Prostate gland (tissue), 2 donors: ENCODE measurements around the gene SMAD1. TPM values are rescaled to one million over a fixed set of nuclear protein-coding genes. Genes with fewer than 3 reads are reported as not detected.

Experiments used
- DNase-seq: peaks from one replicate; pipeline ENCODE4 v3.0.0-alpha.2; 2019; ENCODE audit warnings: low spot score
- H3K27ac ChIP-seq, 2 donors: fragments of 200-600 bp; sonication (generic); 2 replicates each; pipeline ENCODE4 v1.5.1; 2017 to 2019
- H3K27me3 ChIP-seq: fragments of 200-600 bp; sonication (generic); replicated peaks from 2 replicates; pipeline ENCODE4 v1.5.1; 2019; ENCODE audit not compliant: insufficient read depth
- H3K36me3 ChIP-seq, 2 donors: fragments of 200-600 bp; sonication (generic); 1 replicate in 1 of 2; 2 replicates in 1 of 2; pipeline versions ENCODE4 v1.5.1 to v1.8.1; 2017 to 2019
- H3K4me1 ChIP-seq: fragments of 200-600 bp; sonication (generic); replicated peaks from 2 replicates; pipeline ENCODE4 v1.5.1; 2019
- H3K4me3 ChIP-seq, 2 donors: fragments of 200-600 bp; sonication (generic); 2 replicates each; pipeline ENCODE4 v1.5.1; 2017 to 2019
- H3K9me3 ChIP-seq: fragments of 200-600 bp; sonication (generic); 2 replicates; pipeline ENCODE4 v1.5.1; 2017
- POLR2A ChIP-seq: fragments of 450-650 bp; IDR thresholded peaks from one replicate; pipeline ENCODE4 v1.6.1; 2016; ENCODE audit warnings: antibody characterized with exemption, mild to moderate bottlenecking
- POLR2AphosphoS5 ChIP-seq: sonication (generic); formaldehyde crosslinking; IDR thresholded peaks from one replicate; pipeline ENCODE4 v1.6.1; 2017; ENCODE audit warnings: antibody characterized with exemption
- WGBS: methylation state at CpG from one replicate; pipeline ENCODE4 v1.1.5; 2018; 5-methylcytosine and 5-hydroxymethylcytosine counted together
- intact Hi-C: fragments of 100-400 bp; cut with DNase I; formaldehyde crosslinking; loops from one replicate; pipeline ENCODE4 v1.14.2; 2022
- total RNA-seq, 2 donors: library from RNA; depleted of rRNA; stranded (reverse); fragments of >200 nt; gene quantifications; one replicate each; pipeline ENCODE4 v1.1.0, GENCODE V29; 2016
- TF ChIP-seq, protein P1 (sequence below), 4 experiments: fragments of 200-600 bp in 2 of 4; fragments of 450-650 bp in 2 of 4; sonication (generic) in 2 of 4; IDR thresholded peaks; 1 replicate in 3 of 4; 2 replicates in 1 of 4; pipeline ENCODE4 v1.5.1; 2016 to 2019; ENCODE audit warnings: antibody characterized with exemption in 4 of 4, mild to moderate bottlenecking in 2 of 4, moderate library complexity in 2 of 4

The SMAD1 gene
- total RNA-seq = 10 to 100 TPM; 21.5 to 34.3 TPM

DNA sequence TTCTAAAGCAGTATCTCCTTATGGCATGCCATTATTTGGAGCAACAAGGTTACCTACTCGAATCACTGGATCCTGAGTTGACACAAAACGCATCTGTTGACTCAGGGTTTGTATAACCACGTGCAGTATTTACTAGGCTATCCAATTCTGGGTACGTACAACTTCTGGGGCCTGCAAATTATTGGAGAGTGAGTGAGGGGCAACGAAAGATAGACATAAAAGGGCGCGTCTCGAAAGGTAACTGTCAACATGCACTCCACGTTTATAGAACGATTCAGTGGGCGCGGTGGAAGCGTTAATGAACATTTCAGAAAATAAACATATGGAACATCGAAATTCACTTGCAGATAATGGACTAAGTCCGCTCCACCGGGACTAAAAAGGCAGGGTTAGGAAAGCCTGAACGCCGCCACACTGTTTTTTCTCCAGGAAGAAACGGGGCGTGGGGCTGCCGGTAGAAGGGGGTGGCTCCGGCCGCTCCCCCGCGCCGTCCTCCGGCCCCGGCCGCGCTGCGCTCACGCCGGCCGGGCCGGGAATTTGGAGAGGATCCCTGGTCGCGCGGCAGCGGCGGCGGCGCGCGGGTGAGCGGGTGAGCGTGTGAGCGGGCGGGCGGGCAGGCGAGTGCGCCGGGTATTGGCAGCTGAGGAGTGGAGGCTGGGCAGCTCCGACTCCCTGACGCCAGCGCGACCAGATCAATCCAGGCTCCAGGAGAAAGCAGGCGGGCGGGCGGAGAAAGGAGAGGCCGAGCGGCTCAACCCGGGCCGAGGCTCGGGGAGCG lies at the start of gene SMAD1:
TSS of gene SMAD1 (plus strand) at position 690 of the 778 bp plus-strand sequence. CDS start 32,761 bp downstream, outside the sequence.
- TF ChIP-seq, protein P1, sequence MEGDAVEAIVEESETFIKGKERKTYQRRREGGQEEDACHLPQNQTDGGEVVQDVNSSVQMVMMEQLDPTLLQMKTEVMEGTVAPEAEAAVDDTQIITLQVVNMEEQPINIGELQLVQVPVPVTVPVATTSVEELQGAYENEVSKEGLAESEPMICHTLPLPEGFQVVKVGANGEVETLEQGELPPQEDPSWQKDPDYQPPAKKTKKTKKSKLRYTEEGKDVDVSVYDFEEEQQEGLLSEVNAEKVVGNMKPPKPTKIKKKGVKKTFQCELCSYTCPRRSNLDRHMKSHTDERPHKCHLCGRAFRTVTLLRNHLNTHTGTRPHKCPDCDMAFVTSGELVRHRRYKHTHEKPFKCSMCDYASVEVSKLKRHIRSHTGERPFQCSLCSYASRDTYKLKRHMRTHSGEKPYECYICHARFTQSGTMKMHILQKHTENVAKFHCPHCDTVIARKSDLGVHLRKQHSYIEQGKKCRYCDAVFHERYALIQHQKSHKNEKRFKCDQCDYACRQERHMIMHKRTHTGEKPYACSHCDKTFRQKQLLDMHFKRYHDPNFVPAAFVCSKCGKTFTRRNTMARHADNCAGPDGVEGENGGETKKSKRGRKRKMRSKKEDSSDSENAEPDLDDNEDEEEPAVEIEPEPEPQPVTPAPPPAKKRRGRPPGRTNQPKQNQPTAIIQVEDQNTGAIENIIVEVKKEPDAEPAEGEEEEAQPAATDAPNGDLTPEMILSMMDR (IDR thresholded peaks at IDR 0.05) = peak in 2 of 4 experiments; percentile 10 to 16
- TF ChIP-seq POLR2AphosphoS5 (peak; percentile 51), POLR2A (peak; percentile 60)
- no peaks in the 10 kb centered on the region for H3K27me3 ChIP-seq
- intact Hi-C loops = loop anchor here (5.0 to 10.0 kb wide), 3 partner anchors 63 to 304 kb away; partner anchors contain the start of gene MMAA
- peak; percentile 83 for DNase-seq
- no peaks in the 10 kb centered on the region for H3K4me1 ChIP-seq
- H3K27ac ChIP-seq = peak within 1 kb of the TSS; percentile 96 to 98
- H3K9me3 ChIP-seq = no peaks in the 10 kb centered on the region
- peak within 1 kb of the TSS; percentile 83 to 97 for H3K4me3 ChIP-seq
- H3K36me3 ChIP-seq = no peaks in the 10 kb centered on the region
- under 1% methylated on average over 41 of the region's 65 CpGs for WGBS

DNA sequence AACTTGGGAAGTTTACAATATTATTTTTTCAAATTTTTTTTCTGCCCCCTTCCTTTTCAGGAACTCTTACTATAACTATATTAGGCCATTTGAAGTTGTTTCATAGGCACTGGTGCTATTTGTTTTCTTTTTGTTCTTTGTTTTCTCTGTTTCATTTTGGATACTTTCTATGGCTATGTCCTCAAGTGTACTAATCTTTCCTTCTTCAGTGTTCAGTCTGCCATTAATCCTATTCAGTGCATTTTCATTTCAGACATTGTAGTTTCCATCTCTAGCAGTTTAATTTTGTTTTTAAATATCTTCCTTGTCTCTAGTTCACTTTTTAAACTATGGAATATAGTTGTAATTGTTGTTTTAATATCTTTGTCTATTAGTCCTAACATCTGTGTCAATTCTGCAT lies 48.0 kb upstream of the SMAD1 start:
- Histone ChIP-seq H3K4me3 (no peak overlapping the region), H3K27me3 (no peaks in the 10 kb centered on the region), H3K27ac (no peak overlapping the region), H3K4me1 (no peaks in the 10 kb centered on the region), H3K36me3 (no peaks in the 10 kb centered on the region), H3K9me3 (no peaks in the 10 kb centered on the region)
- intact Hi-C loops = no loop called here
- TF ChIP-seq POLR2A (no peak), POLR2AphosphoS5 (no peak)
- TF ChIP-seq, protein P1 (IDR thresholded peaks at IDR 0.05) = no peak
- no peak for DNase-seq

DNA sequence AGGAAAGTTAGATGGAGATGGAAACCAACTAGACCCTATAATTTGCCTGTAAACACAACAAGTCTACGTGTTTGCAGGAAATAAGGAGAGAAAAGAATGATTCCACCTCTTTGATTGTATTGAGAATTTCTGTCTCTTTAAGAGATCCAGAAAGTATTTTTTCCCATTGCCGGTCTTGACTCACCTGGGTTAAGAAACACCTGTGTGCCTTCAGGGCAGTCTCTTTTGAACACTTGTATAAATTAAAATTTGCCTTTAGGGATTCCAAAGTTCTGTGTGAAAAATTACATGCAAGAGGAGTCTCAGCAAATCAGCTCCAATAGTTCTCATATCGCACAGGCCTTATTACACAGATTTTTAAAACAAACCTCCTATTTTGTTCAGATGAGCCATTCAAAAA lies 46.0 kb upstream of the SMAD1 start:
- WGBS = 58% methylated on average over 3 of the region's 3 CpGs
- no peak overlapping the region for H3K27ac ChIP-seq
- TF ChIP-seq, protein P1 (IDR thresholded peaks at IDR 0.05) = no peak
- no peak for TF ChIP-seq POLR2AphosphoS5

DNA sequence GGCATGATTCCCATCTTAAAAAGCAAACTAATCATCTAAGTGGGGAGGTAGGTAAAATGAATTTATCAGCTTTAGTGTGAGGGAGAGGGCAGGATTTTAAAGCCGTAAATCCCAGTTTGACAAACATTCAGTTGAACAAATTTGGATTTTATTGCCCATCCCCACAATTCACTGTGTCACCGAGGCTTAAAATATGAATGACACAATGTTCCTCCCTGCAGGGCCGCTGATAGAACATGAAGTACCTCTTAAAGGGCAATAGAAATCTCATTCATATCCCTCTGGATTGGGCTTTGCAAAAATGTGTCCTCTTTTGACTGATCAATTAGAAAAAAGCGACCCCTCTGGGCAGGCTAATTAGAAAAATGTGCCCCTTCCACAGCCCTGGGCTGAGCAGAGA lies 45.5 kb upstream of the SMAD1 start:
- Histone ChIP-seq H3K4me3 (no peak overlapping the region), H3K36me3 (no peaks in the 10 kb centered on the region), H3K9me3 (no peaks in the 10 kb centered on the region), H3K27me3 (no peaks in the 10 kb centered on the region), H3K27ac (no peak overlapping the region), H3K4me1 (no peaks in the 10 kb centered on the region)
- 55% methylated on average over 4 of the region's 4 CpGs for WGBS
- intact Hi-C loops = no loop called here
- DNase-seq = no peak
- TF ChIP-seq POLR2AphosphoS5 (no peak), POLR2A (no peak)
- TF ChIP-seq, protein P1 (IDR thresholded peaks at IDR 0.05) = no peak

More for the DNA sequence above, 46.0 kb upstream of the SMAD1 start:
- H3K27me3 ChIP-seq = no peaks in the 10 kb centered on the region
- H3K36me3 ChIP-seq = no peaks in the 10 kb centered on the region
- H3K4me1 ChIP-seq = no peaks in the 10 kb centered on the region
- intact Hi-C loops = no loop called here
- H3K9me3 ChIP-seq = no peaks in the 10 kb centered on the region
- H3K4me3 ChIP-seq = no peak overlapping the region
- no peak for DNase-seq

DNA sequence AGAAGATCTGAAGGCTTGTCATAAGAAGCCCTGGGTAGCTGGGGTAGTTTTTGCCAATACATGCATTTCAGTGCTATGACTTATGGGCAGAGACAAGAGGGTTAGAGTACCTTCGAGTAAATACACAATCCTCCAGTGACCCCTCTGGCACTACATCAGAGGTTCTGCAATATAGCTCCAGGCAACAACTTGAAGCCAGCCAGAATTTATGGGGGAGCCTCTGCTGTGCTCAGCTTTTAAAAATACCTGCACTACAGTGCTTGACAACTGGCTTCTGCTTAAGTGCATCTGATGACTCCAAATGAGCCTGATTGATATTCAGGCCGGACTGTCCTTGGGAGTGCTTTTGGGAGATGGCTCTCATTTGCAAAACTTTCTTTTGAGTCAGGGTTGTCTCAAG lies 44.9 kb upstream of the SMAD1 start:
- Histone ChIP-seq H3K36me3 (no peaks in the 10 kb centered on the region), H3K4me3 (no peak overlapping the region), H3K9me3 (no peaks in the 10 kb centered on the region), H3K4me1 (no peaks in the 10 kb centered on the region), H3K27ac (no peak overlapping the region), H3K27me3 (no peaks in the 10 kb centered on the region)
- 23% methylated on average over 2 of the region's 2 CpGs for WGBS
- no peak for DNase-seq
- intact Hi-C loops = no loop called here
- no peak for TF ChIP-seq POLR2A
- TF ChIP-seq, protein P1 (IDR thresholded peaks at IDR 0.05) = no peak
- TF ChIP-seq POLR2AphosphoS5 = no peak
